GM21423 (cell line): ENCODE data around the gene NLK.

Experiments
- ATAC-seq: cut with Tn5 transposase; IDR thresholded peaks from one replicate; pipeline ENCODE4 v1.9.1; 2021; ENCODE audit warnings: mild to moderate bottlenecking, moderate library complexity; ENCODE audit not compliant: unreplicated experiment

Gene NLK

GRCh38 chr17:28039251-28039650, 3.2 kb upstream of the NLK start:
- no peak for ATAC-seq

- ATAC-seq = no peak
Observed at GRCh38 chr17:28040406-28040805, 2.1 kb upstream of the NLK start.

GRCh38 chr17:28041068-28041843, 1.2 kb upstream of the NLK start:
- ATAC-seq = peak; percentile 87

- peak; percentile 8 for ATAC-seq
Observed at GRCh38 chr17:28041844-28042656, 427 bp upstream of the NLK start.

- no peak for ATAC-seq
Observed at GRCh38 chr17:28042721-28043291, 329 bp downstream of the NLK start.

DNA sequence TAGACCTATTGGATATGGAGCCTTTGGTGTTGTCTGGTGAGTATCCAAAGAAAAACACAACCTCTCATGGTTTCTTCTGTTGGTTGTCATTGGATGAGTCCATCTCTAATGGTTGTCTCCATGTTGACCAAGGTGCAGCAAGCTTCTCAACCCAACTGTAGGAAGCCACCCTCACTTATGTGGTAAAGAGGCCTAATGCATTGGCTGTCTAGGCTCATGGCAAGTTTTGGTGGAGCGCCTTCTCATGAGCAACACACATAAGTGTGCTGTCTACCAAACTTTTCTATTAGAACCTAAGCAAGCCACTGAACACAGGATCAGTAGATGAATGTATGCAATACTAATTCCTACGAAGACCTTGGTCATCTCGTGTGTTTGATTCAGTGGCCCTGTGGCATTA, 819 bp downstream of the NLK start:
- ATAC-seq = no peak

- no peak for ATAC-seq
Observed at GRCh38 chr17:28043741-28044140, 1.3 kb downstream of the NLK start.

GRCh38 chr17:28045304-28045703, 2.8 kb downstream of the NLK start:
- no peak for ATAC-seq

DNA sequence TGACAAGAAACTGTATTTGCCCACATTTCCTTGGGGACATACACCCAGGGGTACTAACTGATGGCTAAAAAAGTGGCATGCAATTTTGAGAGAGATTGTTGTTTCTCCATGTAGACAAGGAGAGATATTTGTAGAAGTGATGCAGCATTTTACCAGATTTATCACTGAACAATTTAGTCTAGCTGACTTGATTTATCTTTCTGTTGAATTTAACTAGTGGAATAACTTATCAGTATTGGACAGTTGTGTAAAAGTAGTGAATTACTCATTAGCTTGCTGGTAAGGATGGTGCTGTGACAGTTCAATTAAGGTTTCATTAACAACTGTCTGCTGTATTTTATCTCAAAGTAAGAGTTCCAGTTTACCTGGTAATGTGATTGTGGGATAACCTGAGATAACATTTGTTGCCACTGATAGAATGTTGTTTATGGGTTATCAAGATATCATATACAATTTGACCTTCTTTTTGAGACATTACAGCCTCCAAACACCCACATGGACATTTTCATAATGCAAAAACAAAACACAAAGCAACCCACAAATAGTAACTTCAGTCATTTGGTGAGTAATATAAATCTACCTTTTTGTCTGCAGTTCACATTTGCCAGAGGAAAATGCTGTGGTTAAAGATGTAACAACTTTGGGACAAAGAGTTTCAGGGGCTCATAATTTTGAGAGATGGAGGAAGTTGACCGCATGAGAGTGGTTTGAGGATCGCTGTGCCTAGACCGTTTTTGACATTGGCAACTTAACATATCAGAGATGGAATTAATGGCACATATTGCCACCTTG, 3.8 kb downstream of the NLK start:
- no peak for ATAC-seq

GRCh38 chr17:28047806-28048205, 5.3 kb downstream of the NLK start:
- no peak for ATAC-seq

DNA sequence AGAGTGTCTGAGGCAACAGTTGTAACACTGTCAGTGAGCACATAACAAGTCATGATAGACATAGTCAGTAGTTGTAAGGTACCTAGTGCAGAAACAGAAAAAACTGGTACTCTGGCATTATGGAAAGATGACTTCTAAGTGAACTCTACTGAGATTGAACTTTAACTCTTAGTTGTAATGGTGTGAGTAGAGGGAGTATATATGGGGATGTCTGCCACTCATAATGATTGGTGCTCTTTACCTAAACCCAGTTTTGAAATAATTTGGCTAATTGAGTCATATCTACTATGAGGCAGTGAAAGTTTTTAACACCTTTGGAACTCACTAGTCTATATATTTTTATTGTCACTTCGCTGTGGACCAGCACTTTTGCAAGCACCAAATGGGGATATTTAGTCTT, 6.6 kb downstream of the NLK start:
- no peak for ATAC-seq

DNA sequence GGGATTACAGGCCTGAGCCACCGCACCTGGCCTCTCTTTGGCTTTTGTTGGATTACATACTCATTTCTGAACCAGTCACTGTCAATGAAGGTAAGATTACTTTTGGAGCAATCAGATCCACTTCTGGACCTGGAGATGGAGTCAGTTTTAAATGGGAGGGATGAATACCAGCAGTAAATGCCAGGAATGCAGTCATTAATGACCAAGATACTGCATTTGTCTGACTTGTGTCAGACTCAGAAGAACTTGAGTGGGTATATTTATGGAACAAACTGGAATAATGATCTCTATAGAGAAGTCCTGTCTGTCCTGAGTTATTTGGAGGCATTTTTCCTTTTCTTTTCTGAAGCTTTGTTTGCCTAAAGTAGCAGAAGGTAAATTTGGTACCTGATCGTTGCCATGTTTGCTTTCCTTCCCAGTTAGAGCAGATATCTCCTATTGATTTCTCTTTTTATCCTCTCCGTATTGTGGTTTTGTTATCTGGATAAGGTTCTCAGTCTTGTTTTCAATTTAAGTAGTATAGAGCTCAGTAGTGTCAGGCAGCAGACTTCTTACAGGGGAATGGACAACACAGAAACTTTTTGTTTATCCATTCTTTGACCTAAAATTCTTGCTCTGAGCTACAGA, 10.7 kb downstream of the NLK start:
- ATAC-seq = no peak

- no peak for ATAC-seq
Observed at GRCh38 chr17:28053725-28054124, 11.2 kb downstream of the NLK start.

GRCh38 chr17:28055546-28056275, 13.2 kb downstream of the NLK start:
- ATAC-seq = no peak

GRCh38 chr17:28056276-28056620, 13.8 kb downstream of the NLK start:
- ATAC-seq = no peak

DNA sequence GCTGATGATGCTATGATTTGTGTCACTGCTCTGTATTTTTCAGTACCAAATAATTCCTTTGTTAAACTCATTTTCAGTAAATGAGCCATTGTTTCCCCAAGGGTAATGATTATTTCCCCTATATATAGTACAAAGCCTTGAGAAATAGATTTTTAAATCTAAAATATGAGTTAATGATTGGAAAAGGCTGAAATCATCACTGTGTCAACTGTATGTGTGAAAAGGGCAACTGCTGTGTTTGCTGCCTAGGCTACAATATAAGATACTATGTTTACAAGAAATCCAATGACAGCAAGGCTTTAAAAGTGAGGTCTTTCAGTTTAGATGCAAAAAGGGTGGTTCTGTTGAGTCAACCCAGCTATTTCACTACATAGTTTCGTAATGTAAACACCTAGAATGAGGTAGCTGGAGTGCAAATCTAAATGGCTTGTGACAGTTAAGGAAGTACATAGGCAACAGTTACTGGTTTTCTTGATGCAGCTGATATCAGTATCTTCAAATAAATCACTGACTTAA, 15.3 kb downstream of the NLK start:
- ATAC-seq = peak; percentile 84

GRCh38 chr17:28059675-28060074, 17.2 kb downstream of the NLK start:
- no peak for ATAC-seq

DNA sequence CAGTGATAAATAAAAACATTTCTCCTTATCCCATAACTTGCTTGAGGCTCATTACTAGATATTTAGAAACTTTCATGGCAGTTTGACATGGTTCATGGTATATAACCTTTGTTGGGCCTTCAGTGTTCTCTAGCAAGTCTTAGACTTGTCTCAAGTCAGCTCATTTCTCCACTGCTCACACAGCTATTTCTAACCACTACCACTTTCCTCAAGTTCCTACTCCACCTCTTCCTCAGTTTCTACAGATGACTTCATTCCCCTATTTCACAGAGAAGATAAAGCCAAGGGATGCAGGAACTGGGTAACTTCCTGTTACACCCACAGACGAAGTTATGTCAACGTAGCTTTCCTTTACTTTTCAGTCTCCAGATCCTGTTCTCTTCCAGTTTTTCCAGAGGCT, 23.2 kb downstream of the NLK start:
- no peak for ATAC-seq

- no peak for ATAC-seq
Observed at GRCh38 chr17:28069061-28069460, 26.6 kb downstream of the NLK start.

DNA sequence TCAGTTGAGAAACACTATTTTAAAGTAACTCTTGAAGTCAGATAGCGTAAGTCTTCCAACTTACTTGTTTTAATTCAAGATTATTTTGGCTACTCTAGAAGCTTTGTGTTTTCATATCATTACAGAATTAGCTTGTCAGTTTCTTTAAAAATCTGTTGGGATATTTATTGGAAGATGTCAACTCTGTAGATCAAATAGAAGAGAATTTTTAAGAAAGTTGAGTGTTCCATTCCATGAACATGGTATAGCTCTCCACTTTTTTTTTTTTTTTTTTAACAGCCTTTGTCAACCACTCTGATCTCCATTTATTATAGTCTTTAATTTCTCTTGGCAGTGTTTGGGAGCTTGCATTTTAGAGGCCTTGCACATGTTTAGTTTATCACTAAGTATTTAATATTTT, 28.7 kb downstream of the NLK start:
- ATAC-seq = no peak
